Measurements from ENCODE around the gene ASS1.
A peak's percentile ranks its signal among the peaks of the same experiment; 100 is the strongest.

The ASS1 gene

GRCh38 chr9:130493476-130493875 lies 48.7 kb downstream of the ASS1 start:
- no peak for DNase-seq (ENCODE audit: low read depth in 2 of 2)
- H3K4me3 ChIP-seq (replicated peaks in 1 of 2; ENCODE audit: low read depth in 2 of 2, low read length in 2 of 2): no peak overlapping the region
- no peak for TF ChIP-seq CTCF (IDR thresholded peaks at IDR 0.05; ENCODE audit: low read depth, low read length)

- no peak for DNase-seq (ENCODE audit: low read depth in 2 of 2)
- no peak for TF ChIP-seq CTCF (IDR thresholded peaks at IDR 0.05; ENCODE audit: low read depth, low read length)
- H3K4me3 ChIP-seq (replicated peaks in 1 of 2; ENCODE audit: low read depth in 2 of 2, low read length in 2 of 2): no peak overlapping the region
Observed at GRCh38 chr9:130495067-130495466, 50.3 kb downstream of the ASS1 start.

GRCh38 chr9:130497139-130497538 lies 52.4 kb downstream of the ASS1 start:
- no peak overlapping the region for H3K4me3 ChIP-seq (replicated peaks in 1 of 2; ENCODE audit: low read depth in 2 of 2, low read length in 2 of 2)
- no peak for TF ChIP-seq CTCF (IDR thresholded peaks at IDR 0.05; ENCODE audit: low read depth, low read length)

GRCh38 chr9:130498298-130498917 lies 53.6 kb downstream of the ASS1 start:
- DNase-seq (ENCODE audit: low read depth in 2 of 2): peak in 1 of 2 donors; percentile 9

More at GRCh38 chr9:130497139-130497538, 52.4 kb downstream of the ASS1 start:
- DNase-seq (ENCODE audit: low read depth in 2 of 2): no peak

GRCh38 chr9:130498918-130499698 lies 54.3 kb downstream of the ASS1 start:
- TF ChIP-seq CTCF (IDR thresholded peaks at IDR 0.05; ENCODE audit: low read depth, low read length): no peak
- no peak for DNase-seq (ENCODE audit: low read depth in 2 of 2)
- H3K4me3 ChIP-seq (replicated peaks in 1 of 2; ENCODE audit: low read depth in 2 of 2, low read length in 2 of 2): no peak overlapping the region

More at GRCh38 chr9:130498298-130498917, 53.6 kb downstream of the ASS1 start:
- TF ChIP-seq CTCF (IDR thresholded peaks at IDR 0.05; ENCODE audit: low read depth, low read length): no peak
- no peak overlapping the region for H3K4me3 ChIP-seq (replicated peaks in 1 of 2; ENCODE audit: low read depth in 2 of 2, low read length in 2 of 2)

- no peak overlapping the region for H3K4me3 ChIP-seq (replicated peaks in 1 of 2; ENCODE audit: low read depth in 2 of 2, low read length in 2 of 2)
- TF ChIP-seq CTCF (IDR thresholded peaks at IDR 0.05; ENCODE audit: low read depth, low read length): no peak
- no peak for DNase-seq (ENCODE audit: low read depth in 2 of 2)
Observed at GRCh38 chr9:130499804-130500263, 55.1 kb downstream of the ASS1 start.

Data from cardiac fibroblast (primary cell).